GM21717 (cell line): ENCODE results near the gene POLD4.

Experiments used
- ATAC-seq: cut with Tn5 transposase; IDR thresholded peaks from one replicate; pipeline ENCODE4 v1.9.1; 2021; ENCODE audit warnings: mild to moderate bottlenecking, moderate library complexity; ENCODE audit not compliant: unreplicated experiment

Gene POLD4

DNA sequence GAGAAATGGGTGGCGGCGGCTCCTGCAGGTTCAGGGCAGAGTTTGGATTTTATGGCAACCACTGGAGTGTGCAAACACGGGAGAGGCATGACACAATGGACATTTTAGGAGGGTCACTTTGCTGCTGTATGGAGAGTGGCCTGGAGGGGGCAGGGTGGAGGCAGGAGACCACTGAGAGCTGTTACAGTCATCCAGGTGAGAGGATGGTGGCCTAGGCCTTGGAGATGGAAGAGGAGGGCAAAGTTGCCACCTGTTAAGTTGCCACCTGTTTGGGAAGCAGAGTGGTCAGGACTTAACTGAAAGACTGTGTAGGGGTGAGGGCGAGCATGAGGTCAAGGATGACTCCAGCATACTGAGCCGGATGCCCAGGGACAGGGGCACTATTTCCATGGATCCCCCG, 36.1 kb upstream of the POLD4 start:
- no peak for ATAC-seq

GRCh38 chr11:67387518-67387917, 34.2 kb upstream of the POLD4 start:
- no peak for ATAC-seq

GRCh38 chr11:67387069-67387468, 33.7 kb upstream of the POLD4 start:
- no peak for ATAC-seq

DNA sequence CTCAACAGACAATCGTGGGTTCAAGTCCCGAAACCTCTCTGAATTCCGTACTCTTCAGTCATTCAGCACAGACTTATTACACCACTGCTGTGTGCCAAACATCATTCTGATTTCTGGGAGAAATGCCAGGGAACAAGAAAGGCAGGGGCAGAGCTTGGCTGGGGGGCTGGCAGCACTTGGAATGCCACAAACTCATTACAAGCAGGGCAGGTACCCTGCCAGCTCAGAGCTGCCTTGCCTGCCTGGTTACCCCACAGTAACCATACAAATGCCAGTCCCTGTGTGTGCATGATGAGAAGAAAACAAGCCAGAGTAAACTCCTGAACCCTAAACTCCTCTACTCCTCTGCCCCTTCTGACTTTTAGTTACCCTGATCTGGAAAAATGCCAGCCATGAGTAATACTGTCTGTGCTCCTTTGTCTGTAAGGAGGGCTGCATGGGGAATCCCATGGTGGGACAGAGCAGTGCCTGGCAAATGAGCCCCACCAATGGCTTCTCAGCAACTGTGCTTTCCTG, 31.6 kb upstream of the POLD4 start:
- no peak for ATAC-seq

- no peak for ATAC-seq
Measured at GRCh38 chr11:67382276-67383136, 29.2 kb upstream of the POLD4 start.

GRCh38 chr11:67381244-67381972, 28.1 kb upstream of the POLD4 start:
- ATAC-seq, result no peak

- ATAC-seq, result no peak
Measured at GRCh38 chr11:67379061-67380058, 26.0 kb upstream of the POLD4 start.

- ATAC-seq, result no peak
Measured at GRCh38 chr11:67378544-67378943, 25.2 kb upstream of the POLD4 start.

GRCh38 chr11:67376873-67377808, 23.8 kb upstream of the POLD4 start:
- no peak for ATAC-seq

DNA sequence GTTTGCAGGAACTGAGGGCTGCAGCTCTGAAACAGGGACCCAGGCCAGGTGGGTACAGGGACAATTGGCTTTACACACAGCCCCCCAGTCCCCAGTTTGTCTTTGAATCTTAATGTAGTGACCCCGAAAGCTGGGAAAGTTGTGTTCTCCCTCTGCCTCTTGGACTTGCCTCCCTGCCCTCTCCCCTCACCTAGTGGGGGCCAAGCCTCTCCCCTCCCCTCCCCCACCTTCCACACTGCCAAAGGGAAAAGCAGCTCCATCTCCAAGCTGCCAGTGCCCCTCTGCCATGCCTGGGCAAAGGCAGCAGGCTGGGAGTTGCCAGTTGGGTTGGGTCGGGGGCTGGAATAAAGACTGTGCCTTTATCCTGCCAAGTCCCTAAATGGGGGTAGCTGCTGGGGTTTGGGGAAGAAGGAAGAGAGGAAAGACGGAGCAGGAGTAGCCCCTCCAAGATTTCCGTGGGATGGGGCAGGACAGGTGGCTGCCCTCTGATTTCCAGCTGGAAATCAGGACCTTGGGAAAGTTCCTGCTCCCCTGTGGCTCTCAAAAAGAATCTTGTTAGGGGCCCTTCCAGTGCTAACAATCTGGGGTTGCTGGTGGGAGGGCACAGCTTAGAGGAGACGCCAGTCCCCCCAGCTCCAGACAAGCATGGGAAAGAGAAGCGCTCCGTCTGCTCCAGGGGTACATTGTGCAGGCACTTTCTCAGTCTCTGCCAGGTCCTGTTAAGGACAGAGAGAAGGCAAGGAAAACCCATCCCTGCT, 22.9 kb upstream of the POLD4 start:
- no peak for ATAC-seq

- ATAC-seq, result no peak
Measured at GRCh38 chr11:67375320-67376055, 22.1 kb upstream of the POLD4 start.

DNA sequence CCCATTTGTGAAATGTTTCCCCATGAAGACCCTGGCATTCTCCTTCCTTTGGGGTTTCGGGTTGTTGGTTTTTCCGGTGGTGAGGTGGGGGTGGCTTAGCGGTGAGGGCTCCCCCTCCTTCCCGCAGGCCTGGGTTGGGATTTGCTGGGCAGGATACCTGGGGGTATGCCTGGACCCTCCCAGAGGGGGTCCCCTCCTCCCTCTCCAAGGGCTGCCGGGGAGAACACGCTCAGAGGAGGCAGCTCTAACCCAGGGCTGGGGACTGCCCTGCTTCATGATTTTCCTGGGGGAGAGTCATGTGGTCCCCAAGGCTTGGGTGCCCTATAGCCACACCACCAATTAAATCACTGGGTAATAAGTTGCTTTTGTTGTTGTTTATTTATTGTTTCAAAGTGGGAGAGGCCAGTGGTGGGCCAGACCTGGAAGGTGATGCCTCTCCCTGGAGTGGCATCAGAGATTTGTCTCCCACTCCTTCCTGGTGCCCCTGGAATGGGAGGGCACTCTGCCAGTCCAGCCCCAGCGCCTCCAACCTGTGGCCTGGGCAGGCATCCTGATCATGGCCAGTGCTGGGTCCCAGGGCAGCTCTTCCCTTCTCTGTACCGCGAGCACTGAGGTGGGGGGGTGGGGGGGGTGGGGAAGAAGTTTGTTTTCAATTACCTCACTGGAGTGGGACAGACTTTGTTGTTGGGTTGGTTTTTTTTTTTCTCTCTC, 21.4 kb upstream of the POLD4 start:
- no peak for ATAC-seq

GRCh38 chr11:67373648-67374570, 20.6 kb upstream of the POLD4 start:
- ATAC-seq, result no peak

GRCh38 chr11:67372993-67373647, 19.8 kb upstream of the POLD4 start, which contains the start of gene CLCF1:
Gene CLCF1 (minus strand): TSS chr11:67373598. CDS start chr11:67373539, 59 bp downstream.
- ATAC-seq, result no peak

DNA sequence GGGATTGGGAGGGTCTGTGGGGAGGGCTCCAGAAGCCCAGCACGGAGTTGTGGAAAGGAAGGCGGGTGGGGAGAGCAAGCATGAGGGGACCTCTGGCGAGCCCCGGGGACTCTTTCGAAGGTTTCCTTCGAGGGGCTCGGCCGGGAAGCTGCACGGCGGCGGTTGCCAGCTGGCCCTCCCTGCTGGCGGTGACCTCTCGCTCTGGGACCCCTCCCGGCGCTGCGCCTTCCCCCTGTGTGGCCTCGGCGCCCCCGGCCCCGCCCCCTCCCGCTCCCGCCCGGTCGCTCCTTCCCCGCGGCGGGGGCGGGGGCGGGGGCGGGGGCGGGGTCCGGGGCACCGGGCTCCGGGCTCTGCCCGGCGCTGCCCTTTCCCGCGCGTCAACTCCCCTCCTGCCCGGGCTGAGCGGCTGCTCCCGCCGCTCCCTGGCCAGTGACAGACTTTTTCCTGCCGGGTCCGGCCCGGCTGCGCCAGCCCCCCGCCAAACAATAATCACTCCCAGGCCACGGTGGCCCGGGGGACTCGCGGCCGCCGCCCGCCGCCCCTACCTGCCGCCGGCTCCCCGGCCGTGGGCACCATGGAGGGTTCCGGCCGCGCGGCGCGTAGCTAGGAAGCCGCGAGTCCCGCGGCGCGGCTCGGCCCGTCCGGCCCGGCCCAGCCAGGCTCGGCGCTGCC, 19.1 kb upstream of the POLD4 start:
- ATAC-seq, result no peak
